Inferior parietal cortex (tissue), 1 donor: Measurements from ENCODE around the gene TSKU.
A peak's percentile ranks its signal among the peaks of the same experiment; 100 is the strongest.
"Not testable (repeated sequence)": the region's sequence is repeated elsewhere in the genome, so short reads cannot be mapped to it uniquely, and the experiment has no call there.

Source experiments
- DNase-seq: peaks from one replicate; pipeline ENCODE4 v3.0.0-alpha.2; 2016; ENCODE audit errors: extremely low spot score

Gene TSKU

GRCh38 chr11:76801736-76802135 lies 18.6 kb downstream of the TSKU start:
- no peak for DNase-seq

GRCh38 chr11:76802151-76802550 lies 19.0 kb downstream of the TSKU start:
- no peak for DNase-seq

- DNase-seq: no peak
Observed at GRCh38 chr11:76802621-76803020, 19.5 kb downstream of the TSKU start.

GRCh38 chr11:76803023-76803422 lies 19.9 kb downstream of the TSKU start:
- DNase-seq: no peak

DNA sequence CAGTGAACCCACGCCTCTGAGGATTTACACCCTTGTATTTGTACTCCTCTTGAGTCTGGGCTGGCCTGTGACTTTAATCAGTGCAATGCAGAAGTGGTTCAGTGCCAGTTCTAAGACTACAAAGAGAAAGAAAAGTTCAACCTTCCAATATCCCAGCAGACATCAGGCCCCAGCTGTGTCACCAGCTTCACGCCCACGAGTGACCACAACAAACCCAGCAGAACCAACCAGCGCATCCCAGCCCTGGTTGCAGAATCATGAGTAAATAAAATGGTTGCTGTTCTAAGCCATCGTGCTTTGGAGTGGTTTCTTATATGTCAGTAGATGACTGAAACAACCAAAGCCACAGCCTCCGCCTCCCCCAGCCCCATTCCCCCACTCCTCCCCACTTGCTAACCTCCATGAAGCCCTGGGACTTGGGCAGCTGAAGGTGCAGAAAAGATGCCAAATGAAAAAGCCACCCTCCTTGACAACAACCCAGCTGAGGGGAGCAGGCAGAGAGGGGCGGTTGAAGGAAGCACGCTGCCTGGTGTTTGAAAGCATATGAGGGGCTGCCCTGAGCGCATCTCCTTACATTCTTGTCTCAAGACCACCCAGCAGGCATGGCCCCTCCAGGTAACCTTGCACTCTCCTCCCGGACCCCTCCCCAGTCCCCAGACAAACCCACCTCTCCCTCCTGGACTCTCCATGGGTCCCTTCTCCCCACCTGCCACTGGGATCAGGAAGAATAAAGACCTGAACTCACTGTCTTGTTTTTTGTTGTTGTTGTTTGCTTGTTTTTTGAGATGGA lies 20.9 kb downstream of the TSKU start:
- no peak for DNase-seq

DNA sequence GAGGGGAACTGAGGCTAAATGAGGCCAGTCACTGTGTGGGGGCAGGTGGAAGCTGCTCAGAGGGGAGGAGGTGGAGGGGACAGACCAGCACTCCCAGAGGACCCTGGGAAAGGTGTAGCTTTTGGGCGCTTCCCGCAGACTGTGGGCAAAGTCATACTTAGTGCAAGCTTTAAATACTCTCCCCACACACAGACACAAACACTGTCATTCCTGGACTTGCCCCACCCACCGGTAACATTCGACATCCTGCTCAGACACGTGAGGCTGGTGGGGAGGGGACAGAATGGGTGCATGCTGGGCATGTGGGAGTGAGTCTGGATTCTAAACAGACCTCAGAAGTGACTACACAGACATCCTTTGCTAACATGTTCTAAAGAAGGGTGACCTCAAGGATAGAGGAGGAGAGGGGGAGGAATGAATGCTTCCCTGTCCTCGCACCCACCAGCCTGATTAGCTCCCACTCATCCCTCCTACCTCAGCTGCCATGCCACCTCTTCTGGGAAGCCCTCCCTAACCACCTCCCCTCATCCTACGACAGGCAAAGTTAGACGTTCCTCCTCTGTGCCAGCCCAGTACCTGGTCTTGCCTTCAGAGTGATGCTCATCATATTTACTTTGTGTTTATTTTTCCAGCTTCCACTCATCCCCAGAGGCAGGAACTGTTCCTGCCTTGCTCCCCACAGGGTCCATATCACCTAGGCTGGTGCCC lies 22.2 kb downstream of the TSKU start:
- no peak for DNase-seq

DNA sequence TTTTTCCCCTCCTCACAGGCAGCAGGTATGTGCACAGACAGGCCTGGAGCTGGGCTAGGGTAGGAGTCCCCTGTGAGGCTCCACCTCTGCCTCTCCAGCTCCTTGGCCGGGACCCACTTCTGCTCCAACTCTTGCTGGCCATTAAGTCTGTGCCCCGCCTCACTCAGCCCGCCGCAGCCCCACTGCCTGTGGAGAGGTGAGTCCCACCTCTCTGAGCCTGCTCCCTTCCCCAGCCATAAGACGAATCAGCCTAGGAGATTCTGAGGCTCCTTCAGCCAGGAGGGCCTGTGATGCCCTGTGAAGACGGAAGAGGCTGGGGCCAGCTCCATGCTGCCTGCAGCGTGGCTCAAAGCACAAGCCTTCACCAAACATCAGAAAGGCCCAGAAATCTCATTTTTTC lies 23.0 kb downstream of the TSKU start:
- no peak for DNase-seq

- DNase-seq: no peak
Observed at GRCh38 chr11:76806608-76807205, 23.6 kb downstream of the TSKU start.

DNA sequence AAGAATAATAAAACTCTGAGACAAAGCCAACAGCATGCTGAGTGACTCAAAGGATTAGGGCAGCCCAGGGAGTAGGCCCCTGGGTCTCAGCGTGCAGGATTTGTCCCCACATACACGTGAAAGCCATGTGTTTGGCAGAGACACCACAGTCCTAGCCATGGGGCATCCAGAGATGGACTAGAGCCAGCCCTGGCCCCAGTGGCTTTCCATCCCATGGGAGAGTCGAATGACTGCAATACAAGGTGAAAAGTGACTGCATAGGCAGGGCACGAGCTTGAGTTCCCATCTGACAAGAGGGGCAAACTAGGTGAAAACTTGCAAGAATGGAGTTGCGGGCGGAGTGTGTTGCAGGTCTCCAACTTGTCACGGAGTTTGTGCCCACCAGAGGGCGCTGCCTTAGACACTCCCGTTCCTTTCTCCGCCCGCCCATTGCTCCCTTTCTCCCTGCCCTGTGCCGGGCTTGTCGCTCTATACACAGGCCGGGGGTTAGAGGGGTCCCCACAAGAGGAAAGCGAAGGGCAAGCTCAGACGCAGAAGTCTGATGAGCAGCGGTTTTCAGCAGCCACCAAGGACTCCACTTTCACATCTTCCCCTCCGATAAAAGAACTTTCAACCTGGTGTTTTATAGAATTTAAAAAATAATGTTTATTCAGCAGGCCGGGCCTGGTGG lies 24.2 kb downstream of the TSKU start:
- DNase-seq: peak; percentile 86

GRCh38 chr11:76808171-76808570 lies 25.0 kb downstream of the TSKU start:
- no peak for DNase-seq

DNA sequence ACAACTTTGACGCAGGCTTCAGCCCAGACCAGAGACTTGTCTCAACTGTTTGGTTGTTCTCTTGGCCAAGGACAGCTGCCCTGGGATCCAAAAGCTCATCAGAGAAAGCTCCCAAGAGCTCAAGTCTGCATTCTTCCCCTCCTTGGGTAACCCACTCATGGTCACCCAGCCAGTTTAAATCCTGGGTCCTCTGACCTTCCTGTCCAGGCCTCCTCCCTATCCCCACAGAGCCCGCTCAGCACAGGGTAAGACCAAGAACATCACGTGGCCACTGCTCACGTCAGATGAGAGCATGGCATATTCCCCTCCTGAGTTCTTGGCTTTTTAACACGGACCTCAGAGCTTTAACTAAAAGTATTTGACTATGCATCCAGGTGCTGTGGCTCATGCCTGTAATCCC lies 25.8 kb downstream of the TSKU start:
- no peak for DNase-seq

- peak; percentile 58 for DNase-seq
Observed at GRCh38 chr11:76810151-76810853, 27.1 kb downstream of the TSKU start.

DNA sequence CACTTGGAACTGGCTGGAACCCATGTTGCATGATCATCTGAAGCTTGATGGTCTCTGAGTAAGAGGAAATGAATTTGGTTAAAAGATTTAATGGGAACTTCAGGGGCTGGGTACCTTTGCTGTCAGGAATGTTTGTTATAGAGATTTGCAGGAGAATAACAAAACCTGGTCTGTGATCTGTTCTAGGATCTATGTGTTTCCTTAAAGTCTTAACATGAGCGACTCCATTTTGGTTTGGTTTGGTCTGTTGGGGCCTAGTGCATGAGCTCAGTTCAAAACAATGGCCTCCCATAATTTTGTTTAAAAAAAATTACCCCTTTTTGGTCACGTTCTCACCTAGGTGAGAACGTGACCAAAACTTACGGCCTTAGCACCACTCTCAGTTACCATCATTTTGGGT lies 28.1 kb downstream of the TSKU start:
- DNase-seq: no peak

GRCh38 chr11:76814414-76814813 lies 31.3 kb downstream of the TSKU start:
- DNase-seq: no peak

GRCh38 chr11:76815678-76816077 lies 32.5 kb downstream of the TSKU start:
- DNase-seq: not testable (repeated sequence)

GRCh38 chr11:76820184-76820566 lies 37.0 kb downstream of the TSKU start:
- no peak for DNase-seq

DNA sequence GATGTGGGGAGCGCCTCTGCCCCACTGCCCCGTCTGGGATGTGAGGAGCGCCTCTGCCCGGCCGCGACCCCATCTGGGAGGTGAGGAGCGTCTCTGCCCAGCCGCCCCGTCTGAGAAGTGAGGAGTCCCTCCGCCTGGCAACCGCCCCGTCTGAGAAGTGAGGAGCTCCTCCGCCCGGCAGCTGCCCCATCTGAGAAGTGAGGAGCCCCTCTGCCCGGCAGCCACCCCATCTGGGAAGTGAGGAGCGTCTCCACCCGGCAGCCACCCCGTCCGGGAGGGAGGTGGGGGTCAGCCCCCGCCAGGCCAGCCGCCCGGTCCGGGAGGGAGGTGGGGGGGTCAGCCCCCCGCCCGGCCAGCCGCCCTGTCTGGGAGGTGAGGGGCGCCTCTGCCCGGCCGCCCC lies 38.2 kb downstream of the TSKU start:
- not testable (repeated sequence) for DNase-seq

DNA sequence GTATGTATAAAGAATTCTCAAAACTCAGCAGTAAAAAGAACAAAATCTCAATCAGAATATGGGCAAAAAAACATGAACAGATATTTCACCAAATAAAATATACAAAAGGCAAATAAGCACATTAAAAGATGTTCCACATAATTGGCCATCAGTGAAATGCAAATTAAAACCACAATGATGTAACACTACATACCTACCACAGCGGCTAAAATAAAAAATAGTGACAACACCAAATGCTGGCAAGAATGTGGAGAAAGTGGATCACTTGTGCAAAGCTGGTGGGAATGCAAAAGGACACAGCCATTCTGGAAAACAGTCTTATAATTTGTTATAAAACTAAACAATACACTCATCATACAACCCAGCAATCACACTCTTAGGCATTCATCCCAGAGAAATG lies 39.2 kb downstream of the TSKU start:
- DNase-seq: no peak

DNA sequence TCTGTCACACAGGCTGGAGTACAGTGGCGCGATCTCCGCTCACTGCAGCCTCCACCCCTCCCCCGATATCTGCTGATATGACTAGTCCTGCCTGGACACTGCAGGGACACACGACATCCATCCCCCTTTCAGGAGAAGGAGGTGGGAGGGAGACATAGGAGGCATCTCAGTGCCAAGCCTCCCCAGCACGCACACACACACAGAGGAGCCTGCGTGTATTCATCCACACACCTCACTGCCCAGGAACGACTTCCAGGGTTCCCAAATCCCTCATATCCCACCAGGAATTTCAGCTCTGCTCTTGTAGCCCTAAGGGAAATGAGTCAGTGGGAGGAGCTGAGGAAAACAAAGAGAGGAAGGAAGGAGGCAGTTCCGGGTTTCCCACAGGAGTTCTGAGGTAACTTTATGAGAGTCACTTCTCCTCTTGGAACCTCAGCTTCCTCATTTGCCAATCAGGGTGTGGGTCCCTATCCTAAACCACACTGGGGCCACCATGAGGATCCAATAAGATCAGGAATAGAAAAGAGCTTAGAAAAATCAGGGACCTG lies 40.4 kb downstream of the TSKU start:
- no peak for DNase-seq

- no peak for DNase-seq
Observed at GRCh38 chr11:76824083-76824939, 41.2 kb downstream of the TSKU start.
